Stomach (tissue), 4 donors: ENCODE measurements around the gene KRTAP19-2.

ENCODE experiments used
- EP300 ChIP-seq: sonication (generic); formaldehyde crosslinking; IDR thresholded peaks from one replicate; pipeline ENCODE4 v1.6.1; 2017; ENCODE audit warnings: antibody characterized with exemption
- POLR2AphosphoS5 ChIP-seq, 3 donors: sonication (generic); formaldehyde crosslinking; IDR thresholded peaks; one replicate each; pipeline ENCODE4 v1.6.1; 2016; ENCODE audit warnings: antibody characterized with exemption in 3 of 3
- TF ChIP-seq, protein P1 (sequence below), 7 experiments: fragments of 450-650 bp in 4 of 7; fragments of 200-600 bp in 3 of 7; sonication (generic) in 3 of 7; IDR thresholded peaks; one replicate each; pipeline ENCODE4 v1.5.1; 2016 to 2019; ENCODE audit warnings: antibody characterized with exemption in 7 of 7, control low read depth in 2 of 7, mild to moderate bottlenecking in 1 of 7

- TF ChIP-seq POLR2AphosphoS5 (IDR thresholded peaks at IDR 0.05) (no peak), EP300 (no peak)
- TF ChIP-seq, protein P1, sequence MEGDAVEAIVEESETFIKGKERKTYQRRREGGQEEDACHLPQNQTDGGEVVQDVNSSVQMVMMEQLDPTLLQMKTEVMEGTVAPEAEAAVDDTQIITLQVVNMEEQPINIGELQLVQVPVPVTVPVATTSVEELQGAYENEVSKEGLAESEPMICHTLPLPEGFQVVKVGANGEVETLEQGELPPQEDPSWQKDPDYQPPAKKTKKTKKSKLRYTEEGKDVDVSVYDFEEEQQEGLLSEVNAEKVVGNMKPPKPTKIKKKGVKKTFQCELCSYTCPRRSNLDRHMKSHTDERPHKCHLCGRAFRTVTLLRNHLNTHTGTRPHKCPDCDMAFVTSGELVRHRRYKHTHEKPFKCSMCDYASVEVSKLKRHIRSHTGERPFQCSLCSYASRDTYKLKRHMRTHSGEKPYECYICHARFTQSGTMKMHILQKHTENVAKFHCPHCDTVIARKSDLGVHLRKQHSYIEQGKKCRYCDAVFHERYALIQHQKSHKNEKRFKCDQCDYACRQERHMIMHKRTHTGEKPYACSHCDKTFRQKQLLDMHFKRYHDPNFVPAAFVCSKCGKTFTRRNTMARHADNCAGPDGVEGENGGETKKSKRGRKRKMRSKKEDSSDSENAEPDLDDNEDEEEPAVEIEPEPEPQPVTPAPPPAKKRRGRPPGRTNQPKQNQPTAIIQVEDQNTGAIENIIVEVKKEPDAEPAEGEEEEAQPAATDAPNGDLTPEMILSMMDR (IDR thresholded peaks at IDR 0.05): no peak
These were observed 1.1 kb downstream of the KRTAP19-2 start for GRCh38 chr21:30486180-30486579.
